Upper lobe of left lung (tissue), 4 donors: ENCODE data around the gene LRIT2.

Experiments used
- EP300 ChIP-seq, 4 donors: sonication (generic); formaldehyde crosslinking; IDR thresholded peaks; one replicate each; pipeline ENCODE4 v1.5.1; 2017; ENCODE audit warnings: antibody characterized with exemption in 4 of 4, control low read depth in 2 of 4
- POLR2A ChIP-seq, 4 donors: fragments of 450-650 bp; IDR thresholded peaks; one replicate each; pipeline ENCODE4 v1.5.1; 2016 to 2017; ENCODE audit warnings: antibody characterized with exemption in 4 of 4, mild to moderate bottlenecking in 2 of 4
- POLR2AphosphoS5 ChIP-seq, 2 donors: sonication (generic); formaldehyde crosslinking; IDR thresholded peaks; one replicate each; pipeline ENCODE4 v1.5.1; 2017; ENCODE audit warnings: antibody characterized with exemption in 2 of 2
- TF ChIP-seq, protein P1 (sequence below), 6 experiments: fragments of 450-650 bp in 4 of 6; fragments of 200-600 bp in 2 of 6; sonication (generic) in 2 of 6; IDR thresholded peaks; one replicate each; pipeline ENCODE4 v1.5.1; 2016 to 2019; ENCODE audit warnings: antibody characterized with exemption in 6 of 6

DNA sequence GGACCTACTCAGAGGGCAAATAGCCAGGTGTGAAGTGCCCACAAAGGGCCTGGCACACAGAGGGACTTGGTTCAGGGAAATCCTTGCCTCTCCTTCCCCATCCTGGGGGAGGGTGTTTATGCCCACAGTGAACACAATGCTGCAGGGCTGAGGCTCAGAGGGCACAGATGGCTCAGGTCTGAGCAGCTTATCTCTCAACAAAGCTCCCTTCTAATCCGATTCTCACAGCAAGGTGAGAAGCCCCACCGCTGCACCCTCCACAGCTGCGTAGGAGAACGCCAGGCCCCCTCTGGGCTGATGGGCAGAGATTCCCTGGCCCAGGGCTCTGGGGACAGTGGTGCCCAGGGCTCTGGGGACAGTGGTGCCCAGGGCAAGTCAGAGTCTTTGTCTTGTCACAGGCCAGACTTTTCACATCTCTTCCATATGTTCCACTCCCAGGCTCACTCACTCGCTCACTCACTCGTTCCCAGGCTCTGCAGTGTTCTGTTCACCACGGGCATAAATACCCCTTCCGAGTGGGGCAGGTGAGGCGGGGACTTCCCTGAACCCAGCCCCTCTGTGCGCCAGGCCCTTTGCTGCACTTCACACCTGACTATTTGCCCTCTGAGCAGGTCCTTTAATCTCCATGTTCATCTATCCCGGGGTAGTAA lies 39.7 kb downstream of the LRIT2 start:
- TF ChIP-seq, protein P1, sequence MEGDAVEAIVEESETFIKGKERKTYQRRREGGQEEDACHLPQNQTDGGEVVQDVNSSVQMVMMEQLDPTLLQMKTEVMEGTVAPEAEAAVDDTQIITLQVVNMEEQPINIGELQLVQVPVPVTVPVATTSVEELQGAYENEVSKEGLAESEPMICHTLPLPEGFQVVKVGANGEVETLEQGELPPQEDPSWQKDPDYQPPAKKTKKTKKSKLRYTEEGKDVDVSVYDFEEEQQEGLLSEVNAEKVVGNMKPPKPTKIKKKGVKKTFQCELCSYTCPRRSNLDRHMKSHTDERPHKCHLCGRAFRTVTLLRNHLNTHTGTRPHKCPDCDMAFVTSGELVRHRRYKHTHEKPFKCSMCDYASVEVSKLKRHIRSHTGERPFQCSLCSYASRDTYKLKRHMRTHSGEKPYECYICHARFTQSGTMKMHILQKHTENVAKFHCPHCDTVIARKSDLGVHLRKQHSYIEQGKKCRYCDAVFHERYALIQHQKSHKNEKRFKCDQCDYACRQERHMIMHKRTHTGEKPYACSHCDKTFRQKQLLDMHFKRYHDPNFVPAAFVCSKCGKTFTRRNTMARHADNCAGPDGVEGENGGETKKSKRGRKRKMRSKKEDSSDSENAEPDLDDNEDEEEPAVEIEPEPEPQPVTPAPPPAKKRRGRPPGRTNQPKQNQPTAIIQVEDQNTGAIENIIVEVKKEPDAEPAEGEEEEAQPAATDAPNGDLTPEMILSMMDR (IDR thresholded peaks at IDR 0.05): no peak
- TF ChIP-seq EP300 (IDR thresholded peaks at IDR 0.05) (no peak), POLR2A (IDR thresholded peaks at IDR 0.05) (no peak), POLR2AphosphoS5 (IDR thresholded peaks at IDR 0.05) (no peak)
